WTC11 (cell line): ENCODE results near the gene CPNE5. TPM values are rescaled to one million over a fixed set of nuclear protein-coding genes. Genes with fewer than 3 reads are reported as not detected.
"Not testable (repeated sequence)": the region's sequence is repeated elsewhere in the genome, so short reads cannot be mapped to it uniquely, and the experiment has no call there.

Experiments used
- ATAC-seq: fragments of 200-7000 bp; cut with Tn5 transposase; 2 replicates; pipeline ENCODE4 v1.10.0; 2021; ENCODE audit warnings: mild to moderate bottlenecking, moderate library complexity
- CTCF ChIA-PET: fragments of 300-600 bp; sonication (Branson Sonifier 250); formaldehyde crosslinking; loops from one replicate; lab custom pipeline; 2021; ENCODE audit warnings: antibody characterized with exemption; lab: Charles Lee
- POLR2A ChIA-PET: fragments of 350-600 bp; sonication (Branson Sonifier 250); formaldehyde crosslinking; loops from one replicate; lab custom pipeline; 2021; ENCODE audit warnings: antibody characterized with exemption; lab: Charles Lee
- DNase-seq: peaks from one replicate; pipeline ENCODE4 v3.0.0; 2021; ENCODE audit warnings: low spot score
- H3K27ac Mint-ChIP-seq: 2 replicates; pipeline ENCODE4 v1.8.0; 2021; ENCODE audit warnings: mixed read lengths
- H3K27me3 Mint-ChIP-seq: 2 replicates; pipeline ENCODE4 v1.8.0; 2021; ENCODE audit warnings: low read depth, mild to moderate bottlenecking, moderate library complexity, mixed read lengths
- H3K36me3 Mint-ChIP-seq: 2 replicates; pipeline ENCODE4 v1.8.0; 2021; ENCODE audit warnings: mixed read lengths
- H3K4me1 Mint-ChIP-seq: 2 replicates; pipeline ENCODE4 v1.8.0; 2022; ENCODE audit warnings: mixed read lengths
- H3K4me3 Mint-ChIP-seq: 2 replicates; pipeline ENCODE4 v1.8.0; 2021; ENCODE audit warnings: mild to moderate bottlenecking, moderate library complexity, mixed read lengths
- H3K9me3 Mint-ChIP-seq: 2 replicates; pipeline ENCODE4 v1.8.0; 2021; ENCODE audit warnings: mixed read lengths
- AFF4 ChIP-seq: sonication (generic); formaldehyde crosslinking; IDR thresholded peaks from 2 replicates; pipeline ENCODE4 v1.8.1; 2023; ENCODE audit warnings: mild to moderate bottlenecking, missing genetic modification reagents, borderline replicate concordance
- ATF3 ChIP-seq: sonication (generic); formaldehyde crosslinking; conservative IDR thresholded peaks from 2 replicates; pipeline ENCODE4 v1.8.1; 2022; ENCODE audit warnings: mild to moderate bottlenecking, missing genetic modification reagents
- CREM ChIP-seq: sonication (generic); formaldehyde crosslinking; IDR thresholded peaks from 2 replicates; pipeline ENCODE4 v1.8.1; 2022; ENCODE audit warnings: mild to moderate bottlenecking, missing genetic modification reagents, moderate library complexity
- CTCF ChIP-seq: fragments of 200-600 bp; IDR thresholded peaks from 2 replicates; pipeline ENCODE4 v1.8.0; 2022; ENCODE audit warnings: antibody characterized with exemption
- E2F5 ChIP-seq: sonication (generic); formaldehyde crosslinking; IDR thresholded peaks from 2 replicates; pipeline ENCODE4 v1.8.1; 2022; ENCODE audit warnings: mild to moderate bottlenecking, moderate library complexity, missing genetic modification reagents
- EMX1 ChIP-seq: fragments of 250-450 bp; sonication (Bioruptor Pico); IDR thresholded peaks from 2 replicates; pipeline ENCODE4 v1.8.0; 2021; ENCODE audit warnings: mild to moderate bottlenecking
- HMGA2 ChIP-seq: fragments of 250-450 bp; sonication (Bioruptor Pico); IDR thresholded peaks from 2 replicates; pipeline ENCODE4 v1.4.0; 2021; ENCODE audit warnings: mild to moderate bottlenecking, moderate library complexity
- HMGXB4 ChIP-seq: sonication (generic); formaldehyde crosslinking; IDR thresholded peaks from 2 replicates; pipeline ENCODE4 v1.8.1; 2023; ENCODE audit warnings: mild to moderate bottlenecking, moderate library complexity, missing genetic modification reagents
- MLX ChIP-seq: sonication (generic); formaldehyde crosslinking; IDR thresholded peaks from 2 replicates; pipeline ENCODE4 v1.8.1; 2023; ENCODE audit warnings: mild to moderate bottlenecking, missing genetic modification reagents, moderate library complexity
- MXD4 ChIP-seq: fragments of 250-450 bp; sonication (Bioruptor Pico); IDR thresholded peaks from 2 replicates; pipeline ENCODE4 v1.8.0; 2021; ENCODE audit warnings: mild to moderate bottlenecking, moderate library complexity, borderline replicate concordance
- ZNF317 ChIP-seq: sonication (generic); formaldehyde crosslinking; IDR thresholded peaks from 2 replicates; pipeline ENCODE4 v1.8.1; 2023; ENCODE audit warnings: low read depth, mild to moderate bottlenecking, moderate library complexity, missing genetic modification reagents, borderline replicate concordance
- ZNF671 ChIP-seq: fragments of 250-450 bp; sonication (Bioruptor Pico); IDR thresholded peaks from 2 replicates; pipeline ENCODE4 v1.8.0; 2021; ENCODE audit warnings: mild to moderate bottlenecking
- total RNA-seq: library from RNA; stranded (reverse); gene quantifications from 3 replicates; pipeline ENCODE4 v1.2.3, GENCODE V29; 2021

The CPNE5 gene
- total RNA-seq, 1 experiment from 2014 or later, result 0.44 TPM

GRCh38 chr6:36725581-36725980 lies 113.7 kb downstream of the CPNE5 start (continued):
- TF ChIP-seq AFF4, result no peak
- TF ChIP-seq ZNF317 (CRISPR knock-in tag), result no peak
- TF ChIP-seq MXD4 (CRISPR knock-in tag), result no peak
- no peak for TF ChIP-seq HMGXB4 (CRISPR knock-in tag)
- TF ChIP-seq EMX1, result no peak
- no peak for TF ChIP-seq ATF3

- no peaks in the 10 kb centered on the region for H3K9me3 Mint-ChIP-seq
- DNase-seq (peak; percentile 84), ATAC-seq (peak; percentile 93)
- H3K27me3 Mint-ChIP-seq, result peaks cover 2% of the 10 kb centered on the region; the same call in 1 of the 2 replicates
- no peaks in the 10 kb centered on the region for H3K36me3 Mint-ChIP-seq
- no peak overlapping the region for H3K4me3 Mint-ChIP-seq
- no peak overlapping the region for H3K27ac Mint-ChIP-seq
- CTCF ChIA-PET, result interaction anchor here (0.6 to 2.7 kb wide), 23 partner anchors 10 to 293 kb away, joined by 3 to 18 read pairs (median 4); partner anchors contain the start of gene CDKN1A
- TF ChIP-seq ZNF671 (CRISPR knock-in tag) (no peak), CTCF (peak; percentile 27; the same call in 1 of the 2 replicates), CREM (CRISPR knock-in tag) (no peak), E2F5 (CRISPR knock-in tag) (no peak), MLX (CRISPR knock-in tag) (no peak)
- peaks cover 2% of the 10 kb centered on the region; the same call in 1 of the 2 replicates for H3K4me1 Mint-ChIP-seq
- POLR2A ChIA-PET, result interaction anchor here (1.0 kb wide), 1 partner anchor 109 kb away, joined by 4 read pairs; no protein-coding TSS in a partner anchor
Measured at GRCh38 chr6:36724514-36725390, 114.5 kb downstream of the CPNE5 start.

GRCh38 chr6:36723992-36724391 lies 115.3 kb downstream of the CPNE5 start:
- not testable (repeated sequence) for H3K36me3 Mint-ChIP-seq

More at GRCh38 chr6:36723992-36724391, 115.3 kb downstream of the CPNE5 start:
- POLR2A ChIA-PET, result interaction anchor here (1.0 kb wide), 1 partner anchor 108 kb away, joined by 4 read pairs; no protein-coding TSS in a partner anchor
- TF ChIP-seq HMGA2 (CRISPR knock-in tag), result peak; percentile 48; the same call in 1 of the 2 replicates
- not testable (repeated sequence) for H3K27me3 Mint-ChIP-seq, DNase-seq, H3K4me1 Mint-ChIP-seq, ATAC-seq, H3K4me3 Mint-ChIP-seq, H3K9me3 Mint-ChIP-seq, H3K27ac Mint-ChIP-seq
- CTCF ChIA-PET, result interaction anchor here (0.6 to 2.7 kb wide), 24 partner anchors 8 to 294 kb away, joined by 3 to 18 read pairs (median 4); partner anchors contain the start of genes CDKN1A and SRSF3
